OCI-LY7 (cell line): Measurements from ENCODE around the gene KRTAP11-1. TPM values are rescaled to one million over a fixed set of nuclear protein-coding genes. Genes with fewer than 3 reads are reported as not detected.

Source experiments
- BruUV-seq: library from RNA; stranded (reverse); fragments of 400-500 nt; replicated peaks from 2 replicates; lab custom pipeline; 2021; lab: Mats Ljungman, UMichigan
- CTCF ChIA-PET: fragments of 300-600 bp; sonication (Branson Sonifier 250); formaldehyde crosslinking; loops from one replicate; lab custom pipeline; 2022; ENCODE audit warnings: antibody characterized with exemption; ENCODE audit not compliant: unreplicated experiment; lab: Charles Lee
- POLR2A ChIA-PET: fragments of 300-600 bp; sonication (Branson Sonifier 250); formaldehyde crosslinking; loops from one replicate; lab custom pipeline; 2022; ENCODE audit warnings: antibody characterized with exemption; lab: Charles Lee
- DNase-seq: peaks from one replicate; pipeline ENCODE4 v3.0.0-alpha.2; 2015; ENCODE audit warnings: low spot score
- H2AFZ ChIP-seq: fragments of 200-600 bp; sonication (generic), shearing (Covaris generic); 2 replicates; pipeline ENCODE4 v1.6.1; 2014; ENCODE audit warnings: mild to moderate bottlenecking, antibody characterized with exemption, low read length, moderate library complexity
- H3K27ac ChIP-seq: fragments of 200-600 bp; sonication (generic); 2 replicates; pipeline ENCODE4 v1.5.1; 2014; ENCODE audit warnings: mixed run types, low read depth, mild to moderate bottlenecking, moderate library complexity, low read length, inconsistent platforms; ENCODE audit not compliant: poor library complexity, severe bottlenecking
- H3K36me3 ChIP-seq: fragments of 200-600 bp; sonication (generic); 2 replicates; pipeline ENCODE4 v1.6.1; 2014; ENCODE audit warnings: mild to moderate bottlenecking, antibody characterized with exemption, low read length, moderate library complexity, mixed read lengths; ENCODE audit not compliant: insufficient read depth
- H3K4me1 ChIP-seq: fragments of 200-600 bp; sonication (generic); 2 replicates; pipeline ENCODE4 v1.5.1; 2014; ENCODE audit warnings: mild to moderate bottlenecking, low read length; ENCODE audit not compliant: insufficient read depth, poor library complexity, severe bottlenecking
- H3K4me2 ChIP-seq: fragments of 200-600 bp; sonication (generic); 2 replicates; pipeline ENCODE4 v1.6.1; 2014; ENCODE audit warnings: mild to moderate bottlenecking, low read length
- H3K4me3 ChIP-seq: fragments of 200-600 bp; sonication (generic); 2 replicates; pipeline ENCODE4 v1.5.1; 2014; ENCODE audit warnings: mild to moderate bottlenecking, low read depth, low read length; ENCODE audit not compliant: poor library complexity, severe bottlenecking
- H3K79me2 ChIP-seq: fragments of 200-600 bp; sonication (generic); 2 replicates; pipeline ENCODE4 v1.6.1; 2016; ENCODE audit warnings: low read depth, mild to moderate bottlenecking, low read length, moderate library complexity, mixed read lengths; ENCODE audit not compliant: insufficient read depth
- H3K9me2 ChIP-seq: fragments of 200-600 bp; sonication (generic); 2 replicates; pipeline ENCODE4 v1.6.1; 2016; ENCODE audit warnings: mild to moderate bottlenecking, low read length, mixed read lengths; ENCODE audit not compliant: insufficient read depth
- H3K9me3 ChIP-seq: fragments of 200-600 bp; sonication (generic); 2 replicates; pipeline ENCODE4 v1.6.1; 2014; ENCODE audit warnings: mild to moderate bottlenecking, mixed run types, low read length, mixed read lengths
- H4K20me1 ChIP-seq: fragments of 200-600 bp; sonication (generic); 2 replicates; pipeline ENCODE4 v1.6.1; 2014; ENCODE audit warnings: mild to moderate bottlenecking, antibody characterized with exemption, low read length, moderate library complexity, mixed read lengths; ENCODE audit not compliant: insufficient read depth
- CTCF ChIP-seq: fragments of 200-600 bp; sonication (generic); conservative IDR thresholded peaks from 2 replicates; pipeline ENCODE4 v1.5.1; 2014; ENCODE audit warnings: mild to moderate bottlenecking, antibody characterized with exemption, low read length, moderate library complexity, mixed read lengths
- EZH2phosphoT487 ChIP-seq: fragments of 200-600 bp; sonication (generic); IDR thresholded peaks from 2 replicates; pipeline ENCODE4 v1.6.1; 2018; ENCODE audit warnings: low read depth, borderline replicate concordance, mild to moderate bottlenecking, mixed run types, antibody characterized with exemption, low read length, moderate library complexity, mixed read lengths
- intact Hi-C: fragments of 100-400 bp; cut with micrococcal nuclease; formaldehyde crosslinking; loops from one replicate; pipeline ENCODE4 v1.10.0; 2022; ENCODE audit not compliant: unreplicated experiment
- total RNA-seq, 2 experiments: library from RNA; depleted of rRNA in 1 of 2; stranded (reverse); fragments of >200 nt in 1 of 2; shearing (Covaris generic) in 1 of 2; gene quantifications; 2 replicates each; pipeline ENCODE4 v1.2.3, GENCODE V29; 2014 to 2022

KRTAP11-1 gene
- total RNA-seq, 2 experiments from 2014 or later: not detected

GRCh38 chr21:30831194-30831765, 50.1 kb downstream of the KRTAP11-1 start:
- intact Hi-C loops: loop anchor here (2.0 kb wide), 1 partner anchor 256 kb away; no protein-coding TSS in a partner anchor
- ChIA-PET CTCF (no interaction called here), POLR2A (no interaction called here)
- Histone ChIP-seq H3K4me2 (no peak overlapping the region), H3K4me1 (no peaks in the 10 kb centered on the region), H4K20me1 (no peaks in the 10 kb centered on the region), H3K4me3 (no peak overlapping the region), H2AFZ (no peak overlapping the region), H3K27ac (no peak overlapping the region), H3K9me2 (no peaks in the 10 kb centered on the region), H3K9me3 (0 out of 2 replicates have a peak, but pooled peaks cover 9% of the 10 kb centered on the region), H3K36me3 (no peaks in the 10 kb centered on the region), H3K79me2 (no peaks in the 10 kb centered on the region)
- no peak for TF ChIP-seq EZH2phosphoT487
- TF ChIP-seq CTCF: peak; percentile 88
- no TSS peak for BruUV-seq
- DNase-seq: peak; percentile 48

Other genes starting within 250 kb of the KRTAP11-1 start
- gene KRTAP20-2, start 246.4 kb downstream of the KRTAP11-1 start, total RNA-seq (2014; rRNA removed; shearing (Covaris generic)): not detected in 2 replicates
- not detected in 2 replicates for gene KRTAP20-2, start 246.4 kb downstream of the KRTAP11-1 start, total RNA-seq (2022)
- gene KRTAP20-3, start 238.7 kb downstream of the KRTAP11-1 start, total RNA-seq (2014; rRNA removed; shearing (Covaris generic)): not detected in 2 replicates
- gene KRTAP20-3, start 238.7 kb downstream of the KRTAP11-1 start, total RNA-seq (2022): not detected in 2 replicates
- not detected in 2 replicates for gene KRTAP21-3, start 162.8 kb downstream of the KRTAP11-1 start, total RNA-seq (2014; rRNA removed; shearing (Covaris generic))
- gene KRTAP21-3, start 162.8 kb downstream of the KRTAP11-1 start, total RNA-seq (2022): not detected in 2 replicates
- gene KRTAP21-2, start 134.3 kb downstream of the KRTAP11-1 start, total RNA-seq (2014; rRNA removed; shearing (Covaris generic)): not detected in 2 replicates
- gene KRTAP21-2, start 134.3 kb downstream of the KRTAP11-1 start, total RNA-seq (2022): not detected in 2 replicates
- gene KRTAP21-1, start 126.2 kb downstream of the KRTAP11-1 start, total RNA-seq (2014; rRNA removed; shearing (Covaris generic)): not detected in 2 replicates
- not detected in 2 replicates for gene KRTAP21-1, start 126.2 kb downstream of the KRTAP11-1 start, total RNA-seq (2022)
- not detected in 2 replicates for gene KRTAP8-1, start 68.3 kb downstream of the KRTAP11-1 start, total RNA-seq (2014; rRNA removed; shearing (Covaris generic))
- gene KRTAP8-1, start 68.3 kb downstream of the KRTAP11-1 start, total RNA-seq (2022): not detected in 2 replicates
- gene KRTAP7-1, start 51.8 kb downstream of the KRTAP11-1 start, total RNA-seq (2014; rRNA removed; shearing (Covaris generic)): not detected in 2 replicates
- not detected in 2 replicates for gene KRTAP7-1, start 51.8 kb downstream of the KRTAP11-1 start, total RNA-seq (2022)
- gene KRTAP19-8, start 156.9 kb upstream of the KRTAP11-1 start, total RNA-seq (2014; rRNA removed; shearing (Covaris generic)): not detected in 2 replicates
- gene KRTAP19-8, start 156.9 kb upstream of the KRTAP11-1 start, total RNA-seq (2022): not detected in 2 replicates